Activated CD8-positive, alpha-beta memory T cell treated with anti-CD3 and anti-CD28 coated beads, Interleukin-2, amount 50 U/mL, for 48 hours (primary cell): ENCODE results near the gene ZNF414.
A peak's percentile ranks its signal among the peaks of the same experiment; 100 is the strongest.
"Not testable (repeated sequence)": the region's sequence is repeated elsewhere in the genome, so short reads cannot be mapped to it uniquely, and the experiment has no call there.

Source experiments
- DNase-seq: peaks from one replicate; pipeline ENCODE4 v3.0.0-alpha.2; 2020

Gene ZNF414, protein sequence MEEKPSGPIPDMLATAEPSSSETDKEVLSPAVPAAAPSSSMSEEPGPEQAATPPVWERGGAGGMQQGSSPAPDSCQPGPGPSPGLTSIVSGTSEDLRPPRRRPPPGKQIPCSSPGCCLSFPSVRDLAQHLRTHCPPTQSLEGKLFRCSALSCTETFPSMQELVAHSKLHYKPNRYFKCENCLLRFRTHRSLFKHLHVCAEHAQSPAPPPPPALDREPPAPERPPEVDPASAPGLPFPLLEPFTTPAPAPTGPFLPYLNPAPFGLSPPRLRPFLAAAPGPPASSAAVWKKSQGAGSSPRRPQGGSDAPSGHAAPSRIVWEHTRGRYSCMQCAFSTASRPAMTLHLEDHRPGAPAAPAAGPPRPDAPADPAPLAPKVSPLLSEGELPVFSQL

DNA sequence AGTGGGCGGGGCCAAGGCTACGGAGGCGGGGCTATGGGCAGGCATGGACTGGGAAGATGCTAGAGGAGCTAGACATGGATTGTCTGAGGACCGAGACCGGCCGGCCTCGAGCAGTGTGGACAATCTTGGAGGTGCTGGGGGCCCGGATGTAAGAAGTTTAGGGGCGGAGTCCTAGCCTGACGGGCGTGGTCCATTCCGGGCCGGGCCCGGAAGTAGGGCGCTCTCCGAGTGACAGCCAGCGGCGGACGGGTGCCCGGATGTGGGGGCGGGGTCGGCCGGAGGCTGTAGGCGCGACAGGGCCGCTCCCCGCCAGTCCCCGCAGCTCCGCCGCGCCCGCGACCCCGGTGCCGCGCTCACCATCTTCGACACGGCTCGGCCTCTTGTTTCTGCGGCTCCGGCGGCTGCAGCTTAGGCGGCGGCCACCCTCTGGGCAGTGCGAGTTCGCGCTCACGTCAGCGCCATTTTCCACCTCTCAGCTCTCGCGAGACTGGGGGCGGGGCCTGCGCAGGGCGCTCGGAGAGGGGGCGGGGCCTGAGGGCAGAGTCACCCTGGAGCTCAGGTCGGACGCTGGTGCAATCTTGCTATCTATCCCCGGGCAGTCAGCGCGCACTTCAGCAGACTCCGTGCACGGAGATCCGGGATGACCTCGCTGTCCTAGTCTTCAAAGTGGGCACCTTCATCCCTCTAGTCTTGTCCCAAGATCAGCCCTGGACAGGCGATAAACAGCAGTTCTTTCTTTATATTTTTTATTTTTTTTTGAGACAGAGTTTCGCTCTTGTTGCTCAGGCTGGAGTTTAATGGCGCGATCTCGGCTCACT is at the start of gene ZNF414:
ZNF414 (minus strand) TSS at position 481 of the 818 bp plus-strand sequence; CDS start at position 360, 121 bp downstream.
- DNase-seq: peak; percentile 99

DNA sequence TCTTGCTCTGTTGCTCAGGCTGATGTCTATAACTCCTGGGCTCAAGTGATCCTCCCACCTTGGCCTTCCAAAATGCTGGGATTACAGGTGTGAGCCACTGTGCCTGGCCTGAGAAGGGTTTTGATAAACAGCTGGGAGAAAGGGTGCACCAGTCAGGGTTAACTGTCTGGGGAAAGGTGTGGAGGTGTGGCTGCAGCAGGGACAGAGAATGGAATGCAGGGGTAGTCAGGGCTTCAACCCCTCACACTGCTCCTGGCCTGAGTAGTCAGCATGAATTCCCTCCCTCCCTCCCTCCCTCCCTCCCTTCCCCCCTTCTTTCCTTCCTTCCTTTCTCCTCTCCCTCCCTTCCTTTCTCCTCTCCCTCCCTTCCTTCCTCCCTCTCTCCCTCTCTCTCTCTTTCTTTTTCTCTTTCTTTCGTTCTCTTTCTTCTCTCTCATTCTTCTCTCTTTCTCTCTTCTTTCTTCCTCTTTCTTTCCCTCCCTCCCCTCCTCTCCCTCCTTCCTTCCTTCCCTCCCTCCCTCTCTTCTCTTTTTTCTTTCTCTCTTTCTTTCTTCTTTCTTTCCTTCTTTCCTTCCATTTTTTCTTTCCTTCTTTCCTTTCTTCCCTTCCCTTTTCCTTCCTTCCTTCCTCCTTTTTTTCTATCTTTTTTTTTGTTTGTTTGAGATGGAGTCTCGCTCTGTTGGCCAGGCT is 47.3 kb upstream of the ZNF414 start:
- DNase-seq: no peak

DNA sequence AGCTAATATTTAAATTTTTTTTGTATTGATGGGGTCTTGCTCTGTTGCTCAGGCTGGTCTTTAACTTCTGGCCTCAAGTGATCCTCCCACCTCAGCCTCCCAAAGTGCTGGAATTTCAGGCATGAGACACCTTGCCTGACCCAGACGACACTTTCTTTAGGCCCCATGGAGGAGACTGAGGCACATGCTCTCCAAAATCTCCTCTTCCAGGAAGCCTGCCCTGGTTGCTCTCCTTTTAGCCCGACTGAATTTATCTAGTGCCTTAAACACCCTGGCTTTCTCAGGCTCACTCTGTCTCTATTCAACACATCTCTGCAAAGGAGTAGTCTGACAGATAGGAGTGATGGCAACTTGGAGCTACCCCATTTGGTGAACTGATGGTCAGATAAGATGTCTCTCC is 44.4 kb upstream of the ZNF414 start:
- no peak for DNase-seq

DNA sequence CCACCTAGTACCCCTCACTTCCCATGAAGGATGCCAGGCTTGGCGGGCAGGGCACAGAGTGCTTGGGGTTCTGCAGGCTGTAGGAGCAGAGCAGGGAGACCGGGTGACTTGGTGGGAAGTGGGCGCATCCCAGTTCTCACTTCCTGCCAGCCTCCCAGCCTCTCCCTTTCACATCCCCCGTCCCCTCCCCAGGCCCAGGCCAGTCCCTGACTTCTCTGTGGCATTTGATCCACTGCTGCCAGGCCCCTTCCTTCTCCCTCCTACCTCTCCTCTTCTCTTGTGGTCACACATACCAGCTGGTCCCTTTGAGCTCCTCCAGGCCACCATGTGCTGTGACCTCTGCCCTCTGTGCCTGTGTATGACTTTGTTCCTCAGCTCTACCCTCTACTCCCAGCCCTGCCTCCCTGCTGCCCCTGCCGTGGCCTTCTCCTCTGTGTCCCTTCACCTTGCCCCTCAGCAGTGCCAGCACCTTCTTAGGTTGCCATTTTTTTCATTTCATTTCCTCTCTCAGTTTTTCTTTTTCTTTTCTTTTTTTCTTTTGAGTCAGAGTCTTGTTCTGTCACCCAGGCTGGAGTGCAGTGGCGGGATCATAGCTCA is 43.8 kb upstream of the ZNF414 start:
- DNase-seq: no peak

DNA sequence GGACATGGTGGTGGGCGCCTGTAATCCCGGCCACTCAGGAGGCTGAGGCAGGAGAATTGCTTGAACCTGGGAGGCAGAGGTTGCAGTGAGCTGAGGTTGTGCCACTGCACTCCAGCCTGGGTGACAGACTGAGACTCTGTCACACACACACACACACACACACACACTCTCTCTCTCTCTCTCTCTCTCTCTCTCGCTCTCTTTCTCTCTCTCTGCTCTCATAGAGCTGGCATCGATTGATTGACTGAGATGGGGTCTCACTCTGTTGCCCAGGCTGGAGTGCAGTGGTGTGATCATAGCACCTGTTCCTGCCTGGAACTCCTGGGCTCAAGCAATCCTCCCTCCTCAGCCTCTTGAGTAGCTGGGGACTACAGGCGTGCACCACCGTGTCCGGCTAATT is 39.8 kb upstream of the ZNF414 start:
- not testable (repeated sequence) for DNase-seq

- no peak for DNase-seq
Observed at GRCh38 chr19:8552810-8553209, 38.8 kb upstream of the ZNF414 start.

DNA sequence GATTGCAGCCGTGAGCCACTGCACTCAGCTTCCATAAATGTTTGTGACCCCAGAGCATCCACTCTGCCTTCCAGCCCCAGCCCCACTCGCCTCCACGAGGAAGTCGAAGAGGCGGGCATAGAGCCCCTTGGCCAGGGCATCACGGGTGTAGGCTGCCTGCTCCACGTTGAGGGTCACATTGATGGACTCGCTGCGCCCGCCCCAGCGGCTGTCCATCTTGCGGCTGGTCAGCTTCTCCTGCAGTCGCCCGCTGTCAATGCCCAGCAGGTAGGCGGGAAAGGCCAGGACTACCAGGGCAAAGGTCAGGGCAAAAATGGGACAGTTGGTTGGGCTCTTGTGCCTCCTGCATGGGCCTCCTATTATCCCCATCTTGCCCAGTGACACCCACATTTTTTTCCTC is 36.1 kb upstream of the ZNF414 start:
- no peak for DNase-seq

DNA sequence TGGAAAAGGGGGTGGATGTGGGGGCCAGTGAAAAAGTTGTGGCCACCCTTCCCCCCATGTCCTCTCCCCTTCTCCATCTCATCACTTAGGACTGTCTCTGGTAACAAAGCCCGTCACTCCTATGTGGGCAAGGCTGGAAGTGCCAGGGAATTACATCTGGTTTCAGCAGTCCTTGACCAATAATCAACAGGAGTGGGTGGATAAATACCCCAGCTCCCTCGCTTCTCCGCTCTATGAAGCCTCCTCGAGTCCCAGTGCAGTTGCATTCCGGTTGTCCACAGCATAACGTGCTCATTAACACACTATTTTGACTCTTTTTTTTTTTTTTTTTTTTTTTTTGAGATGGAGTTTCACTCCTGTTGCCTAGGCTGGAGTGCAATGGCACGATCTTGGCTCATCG is 31.8 kb upstream of the ZNF414 start:
- no peak for DNase-seq

- DNase-seq: no peak
Observed at GRCh38 chr19:8544168-8544567, 30.2 kb upstream of the ZNF414 start.

- no peak for DNase-seq
Observed at GRCh38 chr19:8539621-8540149, 25.7 kb upstream of the ZNF414 start.

GRCh38 chr19:8537099-8537498 is 23.1 kb upstream of the ZNF414 start:
- no peak for DNase-seq

DNA sequence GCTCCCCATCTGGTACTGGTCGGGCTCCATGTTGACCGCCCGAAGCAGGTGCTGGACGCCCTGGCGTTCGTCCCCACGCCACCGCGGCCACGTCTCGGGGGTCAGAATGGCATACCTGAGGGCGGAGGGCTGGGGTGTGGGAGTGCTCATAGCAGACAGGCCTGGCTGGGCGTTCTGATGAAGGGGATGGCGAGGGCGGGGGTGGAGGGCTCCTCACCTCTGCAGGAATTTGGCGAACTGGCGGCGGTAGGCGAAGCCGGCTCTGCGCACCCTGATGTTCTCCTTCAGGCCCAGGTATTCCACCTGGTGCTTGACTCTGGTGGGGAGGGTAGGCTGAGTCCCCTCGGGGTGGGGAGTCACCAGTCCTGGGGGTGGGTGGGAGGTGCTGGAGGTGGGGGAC is 22.3 kb upstream of the ZNF414 start:
- DNase-seq: no peak

- no peak for DNase-seq
Observed at GRCh38 chr19:8532225-8532624, 18.3 kb upstream of the ZNF414 start.

- DNase-seq: no peak
Observed at GRCh38 chr19:8531470-8531869, 17.5 kb upstream of the ZNF414 start.

DNA sequence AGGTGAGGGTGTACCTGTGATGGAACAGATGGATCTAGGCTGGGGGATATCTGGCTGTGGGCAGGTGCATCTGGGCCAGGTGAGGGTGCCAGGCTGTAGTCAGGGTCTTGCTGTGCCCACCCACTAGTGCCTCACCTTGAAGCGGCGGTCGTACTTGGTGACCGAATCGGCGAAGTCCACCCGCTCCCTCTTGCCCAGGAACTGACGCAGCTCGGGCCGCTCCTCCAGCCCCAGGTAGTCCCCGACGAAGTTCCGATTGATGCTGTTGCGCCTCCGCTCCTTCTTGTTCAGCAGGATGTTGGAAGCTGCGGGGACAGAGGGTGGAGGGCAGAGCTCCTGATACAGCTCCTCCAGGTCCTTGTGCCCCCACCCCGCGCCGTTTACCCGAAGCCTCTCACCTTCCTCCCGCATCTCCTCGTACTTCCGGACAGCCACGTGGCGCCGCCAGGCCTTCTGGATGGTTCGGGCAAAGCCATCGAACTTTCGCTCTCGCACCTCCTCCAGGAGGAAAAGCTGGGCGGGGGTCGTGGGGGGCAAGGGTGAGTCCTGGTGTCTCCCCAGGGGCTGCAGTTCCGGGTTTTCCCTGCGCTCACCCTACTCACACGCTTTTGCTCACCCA is 16.2 kb upstream of the ZNF414 start:
- DNase-seq: no peak

DNA sequence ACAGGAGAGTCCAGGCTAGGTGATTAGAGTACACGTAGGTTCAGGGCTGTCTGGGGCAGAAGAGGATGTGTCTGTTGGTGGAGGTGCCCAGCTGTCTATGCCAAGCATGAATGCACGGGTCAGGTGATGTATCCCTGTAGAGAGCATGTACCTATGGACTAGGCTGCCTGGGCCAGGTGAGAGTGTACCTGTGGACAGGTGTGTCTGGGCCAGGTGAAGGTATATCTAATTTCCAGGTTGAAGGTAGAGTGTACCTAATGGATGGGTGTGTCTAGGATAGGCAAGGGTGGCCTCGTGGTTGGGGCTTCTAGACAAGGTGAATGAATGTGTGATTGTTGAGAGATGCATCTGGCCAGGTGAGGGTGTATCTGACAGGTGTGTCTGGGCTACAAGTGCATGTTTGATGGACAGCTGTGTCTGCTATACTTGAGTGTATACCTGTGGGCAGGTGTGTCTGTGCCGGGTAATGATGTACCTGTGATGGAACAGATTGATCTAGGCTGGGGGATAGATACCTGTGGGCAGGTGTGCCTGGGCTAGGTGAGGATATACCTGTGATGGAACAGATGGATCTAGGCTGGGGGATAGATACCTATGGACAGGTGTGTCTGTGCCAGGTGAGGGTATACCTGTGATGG is 15.5 kb upstream of the ZNF414 start:
- no peak for DNase-seq

DNA sequence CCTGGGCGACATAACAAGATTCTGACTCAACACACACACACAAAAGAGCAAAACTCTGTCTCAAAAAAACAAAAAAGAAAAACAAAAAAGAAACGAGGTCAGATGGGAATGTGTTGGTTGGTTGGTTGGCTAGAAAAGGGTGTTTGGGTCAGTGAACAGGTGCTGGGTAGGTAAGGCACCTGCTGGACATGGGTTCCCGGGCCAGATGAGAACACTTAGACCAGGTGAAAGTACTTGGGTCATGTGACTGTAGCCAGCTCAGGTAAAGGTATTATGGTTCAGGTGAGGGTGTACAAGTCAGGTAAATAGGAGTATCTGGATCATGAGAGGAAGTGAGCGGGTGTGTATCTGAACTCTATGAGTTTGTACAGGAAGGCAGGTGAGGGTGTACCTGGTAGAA is 14.5 kb upstream of the ZNF414 start:
- no peak for DNase-seq

- no peak for DNase-seq
Observed at GRCh38 chr19:8526345-8527091, 12.6 kb upstream of the ZNF414 start.

DNA sequence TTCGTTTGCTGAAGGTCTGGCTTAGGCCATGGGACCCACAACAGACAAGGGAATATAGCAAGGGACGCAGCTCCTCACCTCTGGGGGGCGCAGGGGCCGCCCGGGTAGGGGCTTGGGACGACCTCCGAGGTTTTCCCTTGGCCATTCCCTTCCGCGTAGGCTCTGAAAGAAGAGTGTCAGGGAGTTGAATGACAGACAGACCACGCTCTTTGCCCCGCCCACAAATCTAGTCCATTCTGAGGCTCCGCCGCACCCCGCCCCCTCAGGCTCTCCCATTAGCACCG is 11.4 kb upstream of the ZNF414 start:
- no peak for DNase-seq

DNA sequence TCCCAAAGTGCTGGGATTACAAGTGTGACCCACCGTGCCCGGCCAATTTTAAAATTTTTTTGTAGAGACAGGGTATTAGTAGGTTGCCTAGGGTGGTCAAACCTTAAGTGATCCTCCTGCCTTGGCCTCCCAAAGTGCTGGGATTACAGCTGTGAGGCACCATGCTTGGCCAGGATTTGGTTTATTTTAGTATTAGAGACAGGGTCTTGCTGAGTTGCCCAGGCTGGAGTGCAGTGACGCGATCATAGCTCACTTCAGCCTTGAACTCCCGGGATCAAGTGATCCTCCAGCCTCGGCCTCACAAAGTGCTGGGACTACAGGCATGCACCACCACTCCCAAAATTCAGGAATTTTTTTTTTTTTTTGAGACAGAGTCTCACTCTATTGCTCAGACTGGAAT is 5.4 kb upstream of the ZNF414 start:
- no peak for DNase-seq

GRCh38 chr19:8518536-8518935 is 4.6 kb upstream of the ZNF414 start:
- DNase-seq: no peak
